Fibroblast of the aortic adventitia (primary cell): Measurements from ENCODE around the gene KCNJ15. TPM values are rescaled to one million over a fixed set of nuclear protein-coding genes. Genes with fewer than 3 reads are reported as not detected.

Experiments used
- DNase-seq: peaks from one replicate; pipeline ENCODE4 v3.0.0-alpha.2; 2010; ENCODE audit warnings: low read depth
- H3K4me3 ChIP-seq: 2 replicates; pipeline ENCODE4 v1.5.1; 2011; ENCODE audit warnings: low read depth, mild to moderate bottlenecking, control low read depth, low read length, moderate library complexity
- CTCF ChIP-seq: IDR thresholded peaks from 2 replicates; pipeline ENCODE4 v1.5.1; 2011; ENCODE audit warnings: mild to moderate bottlenecking, low read length, control low read depth, inconsistent platforms; ENCODE audit not compliant: insufficient read depth
- total RNA-seq: library from RNA; depleted of rRNA; stranded (reverse); fragments of >200 nt; gene quantifications from 2 replicates; pipeline ENCODE4 v1.2.3, GENCODE V29; 2012; ENCODE audit warnings: low replicate concordance

The KCNJ15 gene
- total RNA-seq, 1 donor: 0.36 TPM

DNA sequence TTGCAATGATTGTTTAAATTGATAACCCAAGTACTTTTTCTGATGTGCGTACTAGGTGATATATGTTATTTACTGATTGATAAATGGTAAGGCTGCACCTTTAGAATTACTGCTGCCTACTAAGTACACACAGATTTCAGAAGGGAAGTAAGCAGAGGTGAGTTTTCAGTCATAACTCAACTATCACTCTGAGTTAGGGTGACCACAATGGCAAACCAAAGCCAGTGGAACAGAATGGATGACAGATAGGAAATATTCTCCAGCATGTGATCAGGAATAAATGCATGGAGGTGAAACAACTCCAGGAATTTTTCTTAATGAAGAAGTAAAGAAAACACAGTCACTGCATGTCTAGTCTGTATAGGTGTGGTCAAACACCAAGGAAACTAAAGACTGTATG, 7.5 kb upstream of the KCNJ15 start:
- TF ChIP-seq CTCF: no peak
- no peak overlapping the region for H3K4me3 ChIP-seq
- DNase-seq: no peak

- peak; percentile 23 for DNase-seq
- no peak for TF ChIP-seq CTCF
- no peak overlapping the region for H3K4me3 ChIP-seq
Observed at GRCh38 chr21:38249696-38250278, 7.0 kb upstream of the KCNJ15 start.

- H3K4me3 ChIP-seq: no peak overlapping the region
- TF ChIP-seq CTCF: no peak
- no peak for DNase-seq
Observed at GRCh38 chr21:38250991-38251418, 5.8 kb upstream of the KCNJ15 start.

DNA sequence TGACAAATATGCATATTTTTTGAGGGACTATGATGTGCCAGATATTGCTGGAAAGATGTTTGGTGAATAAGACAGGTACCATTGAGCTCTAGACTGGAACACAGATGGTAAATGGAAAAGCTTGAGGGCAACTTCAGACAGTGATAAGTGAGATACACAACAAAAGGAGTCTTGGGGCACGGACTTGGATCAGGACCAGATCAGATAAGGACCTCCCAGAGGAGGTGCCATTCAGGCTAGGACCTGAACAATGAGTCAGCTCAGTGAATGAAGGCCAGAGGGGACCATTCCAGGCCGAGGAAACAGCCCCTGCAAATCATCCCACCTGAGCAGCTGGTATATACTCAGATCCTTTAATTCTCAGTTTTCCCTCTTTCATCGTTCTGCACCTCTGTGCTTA, 1.8 kb upstream of the KCNJ15 start:
- no peak overlapping the region for H3K4me3 ChIP-seq
- no peak for TF ChIP-seq CTCF
- no peak for DNase-seq

GRCh38 chr21:38255571-38256117, 1.1 kb upstream of the KCNJ15 start:
- H3K4me3 ChIP-seq: no peak overlapping the region
- no peak for TF ChIP-seq CTCF
- DNase-seq: no peak

GRCh38 chr21:38257667-38258066, 876 bp downstream of the KCNJ15 start:
- H3K4me3 ChIP-seq: no peak overlapping the region
- no peak for TF ChIP-seq CTCF
- no peak for DNase-seq
